GM12878 (cell line): Measurements from ENCODE around the gene NOL4L.

Experiments used
- BACH1 ChIP-seq: fragments of 450-650 bp; IDR thresholded peaks from 2 replicates; pipeline ENCODE4 v1.6.1; 2017; ENCODE audit warnings: mild to moderate bottlenecking, borderline replicate concordance
- CEBPB ChIP-seq, 2 experiments: fragments of 150-350 bp in 1 of 2; IDR thresholded peaks; 2 replicates each; pipeline ENCODE4 v1.6.1; 2012 to 2014; ENCODE audit warnings: low read depth in 2 of 2, low read length in 2 of 2, borderline replicate concordance in 1 of 2, inconsistent platforms in 1 of 2
- SUZ12 ChIP-seq: fragments of 200-600 bp; sonication (generic); IDR thresholded peaks from one replicate; pipeline ENCODE4 v1.6.1; 2018; ENCODE audit warnings: antibody characterized with exemption, mild to moderate bottlenecking; ENCODE audit not compliant: unreplicated experiment

DNA sequence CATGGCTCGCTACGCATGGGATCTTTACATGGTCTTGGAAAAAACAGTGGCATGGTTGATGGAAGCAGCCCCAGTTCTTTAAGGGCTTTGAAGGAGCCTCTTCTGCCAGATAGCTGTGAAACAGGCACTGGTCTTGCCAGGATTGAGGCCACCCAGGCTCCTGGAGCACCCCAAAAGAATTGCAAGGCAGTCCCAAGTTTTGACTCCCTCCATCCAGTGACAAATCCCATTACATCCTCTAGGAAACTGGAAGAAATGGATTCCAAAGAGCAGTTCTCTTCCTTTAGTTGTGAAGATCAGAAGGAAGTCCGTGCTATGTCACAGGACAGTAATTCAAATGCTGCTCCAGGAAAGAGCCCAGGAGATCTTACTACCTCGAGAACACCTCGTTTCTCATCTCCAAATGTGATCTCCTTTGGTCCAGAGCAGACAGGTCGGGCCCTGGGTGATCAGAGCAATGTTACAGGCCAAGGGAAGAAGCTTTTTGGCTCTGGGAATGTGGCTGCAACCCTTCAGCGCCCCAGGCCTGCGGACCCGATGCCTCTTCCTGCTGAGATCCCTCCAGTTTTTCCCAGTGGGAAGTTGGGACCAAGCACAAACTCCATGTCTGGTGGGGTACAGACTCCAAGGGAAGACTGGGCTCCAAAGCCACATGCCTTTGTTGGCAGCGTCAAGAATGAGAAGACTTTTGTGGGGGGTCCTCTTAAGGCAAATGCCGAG lies 148.8 kb downstream of the NOL4L start:
- TF ChIP-seq BACH1 = no peak
- no peak for TF ChIP-seq CEBPB (IDR thresholded peaks at IDR 0.05; ENCODE audit: borderline replicate concordance in 1 of 2, low read depth in 2 of 2, low read length in 2 of 2)
- TF ChIP-seq SUZ12 = no peak
